SU-DHL-6 (cell line): ENCODE measurements around the gene ZHX3.

ENCODE experiments used
- H2AFZ ChIP-seq: fragments of 200-600 bp; sonication (generic); 2 replicates; pipeline ENCODE4 v1.6.1; 2014; ENCODE audit warnings: low read depth, mild to moderate bottlenecking, moderate library complexity, mixed read lengths, antibody characterized with exemption, low read length; ENCODE audit not compliant: severe bottlenecking
- H3F3A ChIP-seq: fragments of 200-600 bp; shearing (Covaris generic); 2 replicates; pipeline ENCODE4 v1.6.0; 2016; ENCODE audit warnings: antibody characterized with exemption, mild to moderate bottlenecking; ENCODE audit not compliant: insufficient read depth
- H3K27ac ChIP-seq: fragments of 200-600 bp; sonication (generic); 2 replicates; pipeline ENCODE4 v1.5.1; 2016; ENCODE audit warnings: low read depth, mild to moderate bottlenecking, low read length, moderate library complexity, mixed read lengths
- H3K27me3 ChIP-seq: fragments of 200-600 bp; sonication (generic), shearing (Covaris generic); 2 replicates; pipeline ENCODE4 v1.6.0; 2014; ENCODE audit warnings: mild to moderate bottlenecking, low read length
- H3K36me3 ChIP-seq: fragments of 200-600 bp; sonication (generic); 2 replicates; pipeline ENCODE4 v1.6.1; 2014; ENCODE audit warnings: mild to moderate bottlenecking, low read length, mixed read lengths
- H3K4me2 ChIP-seq: fragments of 300-600, 200-600 bp; shearing (Covaris generic), sonication (generic); 2 replicates; pipeline ENCODE4 v1.6.0; 2014; ENCODE audit warnings: low read length, low read depth, mild to moderate bottlenecking; ENCODE audit not compliant: poor library complexity, severe bottlenecking
- H3K4me3 ChIP-seq: fragments of 200-600 bp; sonication (generic); 2 replicates; pipeline ENCODE4 v1.5.1; 2014; ENCODE audit warnings: antibody characterized with exemption, low read length, mild to moderate bottlenecking, mixed read lengths; ENCODE audit not compliant: insufficient read depth, poor library complexity, severe bottlenecking
- H3K79me2 ChIP-seq: fragments of 200-600 bp; sonication (generic); 2 replicates; pipeline ENCODE4 v1.6.1; 2014; ENCODE audit warnings: mild to moderate bottlenecking, low read length, moderate library complexity; ENCODE audit not compliant: insufficient read depth
- H3K9ac ChIP-seq: fragments of 200-600 bp; sonication (generic); 2 replicates; pipeline ENCODE4 v1.7.0; 2014; ENCODE audit warnings: mild to moderate bottlenecking, low read length
- H3K9me2 ChIP-seq: fragments of 200-600 bp; sonication (generic); replicated peaks from 2 replicates; pipeline ENCODE4 v1.6.1; 2014; ENCODE audit warnings: low read length; ENCODE audit not compliant: insufficient read depth
- H3K9me3 ChIP-seq: fragments of 200-600 bp; sonication (generic); 2 replicates; pipeline ENCODE4 v1.6.1; 2014; ENCODE audit warnings: low read length, mixed read lengths; ENCODE audit not compliant: insufficient read depth
- H4K20me1 ChIP-seq: fragments of 200-600 bp; sonication (generic); 2 replicates; pipeline ENCODE4 v1.6.1; 2014; ENCODE audit warnings: low read depth, mild to moderate bottlenecking, antibody characterized with exemption, low read length, moderate library complexity, mixed read lengths
- CTCF ChIP-seq: fragments of 200-600 bp; sonication (generic); IDR thresholded peaks from one replicate; pipeline ENCODE4 v1.5.1; 2017; ENCODE audit warnings: antibody characterized with exemption, mild to moderate bottlenecking, low read length, moderate library complexity; ENCODE audit not compliant: insufficient read depth, poor library complexity, severe bottlenecking
- EZH2phosphoT487 ChIP-seq: fragments of 200-600 bp; sonication (generic), shearing (Covaris generic); conservative IDR thresholded peaks from 2 replicates; pipeline ENCODE4 v1.6.1; 2018; ENCODE audit warnings: mild to moderate bottlenecking, antibody characterized with exemption, low read length, moderate library complexity, mixed read lengths

Gene ZHX3

GRCh38 chr20:41344938-41345728, 27.6 kb upstream of the ZHX3 start:
- Histone ChIP-seq H3F3A (no peaks in the 10 kb centered on the region), H3K27me3 (no peaks in the 10 kb centered on the region), H4K20me1 (no peaks in the 10 kb centered on the region), H2AFZ (no peak overlapping the region), H3K9me2 (no peaks in the 10 kb centered on the region), H3K4me2 (no peak overlapping the region), H3K36me3 (no peaks in the 10 kb centered on the region), H3K9me3 (no peaks in the 10 kb centered on the region), H3K27ac (no peak overlapping the region), H3K4me3 (no peak overlapping the region), H3K9ac (no peak overlapping the region), H3K79me2 (no peaks in the 10 kb centered on the region)
- TF ChIP-seq CTCF (no peak), EZH2phosphoT487 (no peak)

GRCh38 chr20:41344477-41344876, 26.9 kb upstream of the ZHX3 start:
- Histone ChIP-seq H3K9ac (no peak overlapping the region), H3K9me2 (no peaks in the 10 kb centered on the region), H3K27ac (no peak overlapping the region), H4K20me1 (no peaks in the 10 kb centered on the region), H3K4me3 (no peak overlapping the region), H3K27me3 (no peaks in the 10 kb centered on the region), H3K9me3 (no peaks in the 10 kb centered on the region), H3K4me2 (no peak overlapping the region), H3F3A (no peaks in the 10 kb centered on the region), H3K36me3 (no peaks in the 10 kb centered on the region), H2AFZ (no peak overlapping the region), H3K79me2 (no peaks in the 10 kb centered on the region)
- TF ChIP-seq CTCF (no peak), EZH2phosphoT487 (no peak)

- no peak overlapping the region for H2AFZ ChIP-seq
- H3K9me2 ChIP-seq = no peaks in the 10 kb centered on the region
- no peak overlapping the region for H3K4me2 ChIP-seq
- H3K27me3 ChIP-seq = no peaks in the 10 kb centered on the region
- no peaks in the 10 kb centered on the region for H3F3A ChIP-seq
- no peak overlapping the region for H3K4me3 ChIP-seq
- no peak overlapping the region for H3K27ac ChIP-seq
- no peaks in the 10 kb centered on the region for H3K79me2 ChIP-seq
- H3K36me3 ChIP-seq = no peaks in the 10 kb centered on the region
- no peaks in the 10 kb centered on the region for H3K9me3 ChIP-seq
- no peak for TF ChIP-seq CTCF
- no peak for TF ChIP-seq EZH2phosphoT487
- H4K20me1 ChIP-seq = no peaks in the 10 kb centered on the region
- H3K9ac ChIP-seq = no peak overlapping the region
These were observed 25.2 kb upstream of the ZHX3 start for GRCh38 chr20:41342474-41343464.
